HepG2 (cell line): ENCODE results near the gene CACNG4. TPM values are rescaled to one million over a fixed set of nuclear protein-coding genes. Genes with fewer than 3 reads are reported as not detected.

Experiments
- EP300 ChIP-seq, 3 experiments: sonication (generic) in 1 of 3; formaldehyde crosslinking in 1 of 3; IDR thresholded peaks; 2 replicates each; pipeline versions ENCODE4 v1.5.1 to v1.6.1; 2011 to 2020; ENCODE audit warnings: low read depth in 2 of 3, low read length in 2 of 3, borderline replicate concordance in 1 of 3, improper control_type of control experiment in 1 of 3, mild to moderate bottlenecking in 1 of 3, missing genetic modification reagents in 1 of 3, moderate library complexity in 1 of 3
- GFI1 ChIP-seq: sonication (generic); formaldehyde crosslinking; IDR thresholded peaks from 2 replicates; pipeline ENCODE4 v1.5.0; 2020; ENCODE audit warnings: missing genetic modification reagents, mild to moderate bottlenecking, borderline replicate concordance
- MIXL1 ChIP-seq: IDR thresholded peaks from 2 replicates; pipeline ENCODE4 v1.6.1; 2016
- ONECUT2 ChIP-seq: sonication (generic); formaldehyde crosslinking; IDR thresholded peaks from 2 replicates; pipeline ENCODE4 v1.4.0; 2020; ENCODE audit warnings: missing genetic modification reagents
- SAP130 ChIP-seq: IDR thresholded peaks from 2 replicates; pipeline ENCODE4 v1.6.1; 2016; ENCODE audit warnings: low read depth
- SOX6 ChIP-seq, 2 experiments: fragments of 450-650 bp in 1 of 2; sonication (generic) in 1 of 2; formaldehyde crosslinking in 1 of 2; IDR thresholded peaks; 2 replicates each; pipeline versions ENCODE4 v1.4.0 to v1.6.1; 2017 to 2020; ENCODE audit warnings: antibody characterized with exemption in 1 of 2, mild to moderate bottlenecking in 1 of 2, missing genetic modification reagents in 1 of 2
- TBP ChIP-seq: sonication (generic); formaldehyde crosslinking; IDR thresholded peaks from 2 replicates; pipeline ENCODE4 v1.5.0; 2020; ENCODE audit warnings: missing genetic modification reagents
- TEAD3 ChIP-seq: optimal IDR thresholded peaks from 2 replicates; pipeline ENCODE3; 2016; ENCODE audit warnings: borderline replicate concordance
- ZKSCAN5 ChIP-seq: sonication (generic); formaldehyde crosslinking; IDR thresholded peaks from 2 replicates; pipeline ENCODE4 v1.5.1; 2020; ENCODE audit warnings: mild to moderate bottlenecking, missing genetic modification reagents
- ZNF570 ChIP-seq: sonication (generic); formaldehyde crosslinking; IDR thresholded peaks from 2 replicates; pipeline ENCODE4 v1.4.0; 2020; ENCODE audit warnings: mild to moderate bottlenecking, missing genetic modification reagents, borderline replicate concordance
- ZNF609 ChIP-seq: sonication (generic); formaldehyde crosslinking; IDR thresholded peaks from 2 replicates; pipeline ENCODE4 v1.4.0; 2020; ENCODE audit warnings: mild to moderate bottlenecking, missing genetic modification reagents, borderline replicate concordance
- polyA plus RNA-seq, 8 experiments: library from polyadenylated mRNA; depleted of rRNA in 3 of 8; stranded (reverse) in 7 of 8; unstranded in 1 of 8; fragments of >200 nt; fragmentation: Illumina TruSeq in 4 of 8; extraction: Trizol in 4 of 8; gene quantifications; 2 replicates each; pipeline versions ENCODE4 v1.2.1 to v1.2.3, GENCODE V29; 2011 to 2016; ENCODE audit warnings: low read depth in 4 of 8, missing spikeins in 1 of 8, mixed read lengths in 1 of 8; ENCODE audit not compliant: insufficient read depth in 1 of 8
- total RNA-seq, 5 experiments: library from RNA; depleted of rRNA; stranded (reverse); fragments of >200 nt; fragmentation: Illumina TruSeq; extraction: Trizol; gene quantifications; 2 replicates each; pipeline ENCODE4 v1.2.3, GENCODE V29; 2016; ENCODE audit warnings: low read depth in 1 of 5
- TF ChIP-seq, protein P1 (sequence below): sonication (generic); formaldehyde crosslinking; IDR thresholded peaks from 2 replicates; pipeline ENCODE4 v1.4.0; 2020; ENCODE audit warnings: missing genetic modification reagents

The CACNG4 gene
- total and polyA plus RNA-seq, 2 of the 13 experiments (the other 11 are each of a cell fraction or from before 2014, with no cell fraction given) = 0.09 TPM

GRCh38 chr17:66923886-66924285 is 40.6 kb upstream of the CACNG4 start (continued):
- TF ChIP-seq ZNF609 (CRISPR knock-in tag) = peak; percentile 85; the same call in 1 of the 2 replicates
- no peak for TF ChIP-seq SOX6 (IDR thresholded peaks at IDR 0.05)
- TF ChIP-seq SOX6 (CRISPR knock-in tag; IDR thresholded peaks at IDR 0.05) = peak; percentile 68; the same call in 1 of the 2 replicates
- TF ChIP-seq EP300 (IDR thresholded peaks at IDR 0.05; ENCODE audit: low read depth in 2 of 2, low read length in 2 of 2) = peak in 1 of 2 experiments; percentile 22; a peak in 1 of 4 replicates
- no peak for TF ChIP-seq EP300 (CRISPR knock-in tag; IDR thresholded peaks at IDR 0.05; ENCODE audit: borderline replicate concordance)
- TF ChIP-seq TBP (CRISPR knock-in tag) = no peak
- TF ChIP-seq, protein P1, sequence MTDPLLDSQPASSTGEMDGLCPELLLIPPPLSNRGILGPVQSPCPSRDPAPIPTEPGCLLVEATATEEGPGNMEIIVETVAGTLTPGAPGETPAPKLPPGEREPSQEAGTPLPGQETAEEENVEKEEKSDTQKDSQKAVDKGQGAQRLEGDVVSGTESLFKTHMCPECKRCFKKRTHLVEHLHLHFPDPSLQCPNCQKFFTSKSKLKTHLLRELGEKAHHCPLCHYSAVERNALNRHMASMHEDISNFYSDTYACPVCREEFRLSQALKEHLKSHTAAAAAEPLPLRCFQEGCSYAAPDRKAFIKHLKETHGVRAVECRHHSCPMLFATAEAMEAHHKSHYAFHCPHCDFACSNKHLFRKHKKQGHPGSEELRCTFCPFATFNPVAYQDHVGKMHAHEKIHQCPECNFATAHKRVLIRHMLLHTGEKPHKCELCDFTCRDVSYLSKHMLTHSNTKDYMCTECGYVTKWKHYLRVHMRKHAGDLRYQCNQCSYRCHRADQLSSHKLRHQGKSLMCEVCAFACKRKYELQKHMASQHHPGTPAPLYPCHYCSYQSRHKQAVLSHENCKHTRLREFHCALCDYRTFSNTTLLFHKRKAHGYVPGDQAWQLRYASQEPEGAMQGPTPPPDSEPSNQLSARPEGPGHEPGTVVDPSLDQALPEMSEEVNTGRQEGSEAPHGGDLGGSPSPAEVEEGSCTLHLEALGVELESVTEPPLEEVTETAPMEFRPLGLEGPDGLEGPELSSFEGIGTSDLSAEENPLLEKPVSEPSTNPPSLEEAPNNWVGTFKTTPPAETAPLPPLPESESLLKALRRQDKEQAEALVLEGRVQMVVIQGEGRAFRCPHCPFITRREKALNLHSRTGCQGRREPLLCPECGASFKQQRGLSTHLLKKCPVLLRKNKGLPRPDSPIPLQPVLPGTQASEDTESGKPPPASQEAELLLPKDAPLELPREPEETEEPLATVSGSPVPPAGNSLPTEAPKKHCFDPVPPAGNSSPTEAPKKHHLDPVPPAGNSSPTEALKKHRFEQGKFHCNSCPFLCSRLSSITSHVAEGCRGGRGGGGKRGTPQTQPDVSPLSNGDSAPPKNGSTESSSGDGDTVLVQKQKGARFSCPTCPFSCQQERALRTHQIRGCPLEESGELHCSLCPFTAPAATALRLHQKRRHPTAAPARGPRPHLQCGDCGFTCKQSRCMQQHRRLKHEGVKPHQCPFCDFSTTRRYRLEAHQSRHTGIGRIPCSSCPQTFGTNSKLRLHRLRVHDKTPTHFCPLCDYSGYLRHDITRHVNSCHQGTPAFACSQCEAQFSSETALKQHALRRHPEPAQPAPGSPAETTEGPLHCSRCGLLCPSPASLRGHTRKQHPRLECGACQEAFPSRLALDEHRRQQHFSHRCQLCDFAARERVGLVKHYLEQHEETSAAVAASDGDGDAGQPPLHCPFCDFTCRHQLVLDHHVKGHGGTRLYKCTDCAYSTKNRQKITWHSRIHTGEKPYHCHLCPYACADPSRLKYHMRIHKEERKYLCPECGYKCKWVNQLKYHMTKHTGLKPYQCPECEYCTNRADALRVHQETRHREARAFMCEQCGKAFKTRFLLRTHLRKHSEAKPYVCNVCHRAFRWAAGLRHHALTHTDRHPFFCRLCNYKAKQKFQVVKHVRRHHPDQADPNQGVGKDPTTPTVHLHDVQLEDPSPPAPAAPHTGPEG (CRISPR knock-in tag) = no peak
- TF ChIP-seq ONECUT2 (CRISPR knock-in tag) = no peak
- no peak for TF ChIP-seq ZKSCAN5 (CRISPR knock-in tag)
- TF ChIP-seq GFI1 (CRISPR knock-in tag) = peak; percentile 67; the same call in 1 of the 2 replicates
- no peak for TF ChIP-seq ZNF570 (CRISPR knock-in tag)
- 0 out of 2 replicates have a peak, but pooled peaks have one; percentile 17 for TF ChIP-seq MIXL1
- TF ChIP-seq SAP130 (CRISPR knock-in tag) = peak; percentile 20; the same call in 1 of the 2 replicates
- TF ChIP-seq TEAD3 (CRISPR knock-in tag) = no peak
